GM23248 (cell line): ENCODE results near the gene TSSK3.

Source experiments
- EZH2 ChIP-seq: fragments of 200-600 bp; sonication (generic); IDR thresholded peaks from 2 replicates; pipeline ENCODE4 v1.6.1; 2018; ENCODE audit warnings: antibody characterized with exemption, mild to moderate bottlenecking; ENCODE audit not compliant: insufficient read depth, poor library complexity, severe bottlenecking
- EZH2phosphoT487 ChIP-seq: fragments of 200-600 bp; sonication (generic); IDR thresholded peaks from 2 replicates; pipeline ENCODE4 v1.6.1; 2018; ENCODE audit warnings: antibody characterized with exemption, moderate library complexity, mild to moderate bottlenecking, low read depth; ENCODE audit not compliant: insufficient read depth

DNA sequence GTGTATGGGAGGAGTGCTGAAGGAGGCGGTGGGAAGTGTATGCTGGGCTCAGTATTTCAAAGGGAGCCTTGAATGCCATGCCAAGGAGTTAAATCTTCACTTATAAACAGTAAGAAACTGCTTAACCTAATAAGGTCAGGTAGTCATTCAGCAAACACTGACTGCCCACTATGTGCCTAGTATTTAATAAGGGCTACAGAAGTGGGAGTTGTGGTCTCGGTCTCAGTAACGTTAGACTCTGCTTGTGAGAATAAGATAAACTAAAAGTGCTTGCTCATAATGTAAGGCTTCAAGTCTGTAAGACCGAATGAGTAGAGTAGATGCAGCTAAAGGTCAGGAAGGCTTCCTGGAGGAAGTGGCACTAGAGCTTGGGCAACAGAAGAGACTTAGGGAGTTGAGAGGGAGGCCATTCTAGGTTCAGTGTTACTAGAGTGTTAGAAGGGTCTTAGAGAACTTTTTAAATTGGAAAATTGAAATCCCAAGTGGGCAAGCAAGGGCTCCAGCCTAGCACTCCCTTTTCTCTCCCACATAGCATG is 32.3 kb upstream of the TSSK3 start:
- TF ChIP-seq EZH2 (no peak), EZH2phosphoT487 (no peak)
